GM23338 (cell line): Measurements from ENCODE around the gene DNAJC19. TPM values are rescaled to one million over a fixed set of nuclear protein-coding genes. Genes with fewer than 3 reads are reported as not detected.

Experiments used
- ATAC-seq: fragments of 200-7000 bp; cut with Tn5 transposase; 3 replicates; pipeline ENCODE4 v1.9.1; 2020
- DNase-seq: peaks from one replicate; pipeline ENCODE4 v3.0.0-alpha.2; 2015; ENCODE audit warnings: low spot score
- H2AFZ ChIP-seq: fragments of 200-600 bp; sonication (generic); 2 replicates; pipeline ENCODE4 v1.8.0; 2016; ENCODE audit warnings: antibody characterized with exemption, mild to moderate bottlenecking, moderate library complexity
- H3F3A ChIP-seq: fragments of 200-600 bp; sonication (generic); replicated peaks from 2 replicates; pipeline ENCODE4 v1.8.0; 2017; ENCODE audit warnings: antibody characterized with exemption, mixed run types, low read depth
- H3K27ac ChIP-seq: fragments of 200-600 bp; sonication (generic); 2 replicates; pipeline ENCODE4 v1.6.1; 2016; ENCODE audit warnings: low read depth
- H3K27me3 ChIP-seq: fragments of 200-600 bp; sonication (generic); 2 replicates; pipeline ENCODE4 v1.8.0; 2016; ENCODE audit warnings: mild to moderate bottlenecking, mixed run types, moderate library complexity; ENCODE audit not compliant: insufficient read depth
- H3K36me3 ChIP-seq: fragments of 200-600 bp; sonication (generic); 2 replicates; pipeline ENCODE4 v1.8.0; 2016; ENCODE audit warnings: mild to moderate bottlenecking; ENCODE audit not compliant: insufficient read depth
- H3K4me1 ChIP-seq: fragments of 200-600 bp; sonication (generic); 2 replicates; pipeline ENCODE4 v1.8.0; 2016; ENCODE audit warnings: mild to moderate bottlenecking, moderate library complexity; ENCODE audit not compliant: insufficient read depth
- H3K4me2 ChIP-seq: fragments of 200-600 bp; sonication (generic); 2 replicates; pipeline ENCODE4 v1.7.1; 2017; ENCODE audit warnings: mixed run types
- H3K4me3 ChIP-seq: fragments of 200-600 bp; sonication (generic); 2 replicates; pipeline ENCODE4 v1.6.1; 2016; ENCODE audit warnings: mixed run types
- H3K79me2 ChIP-seq: fragments of 200-600 bp; sonication (generic); replicated peaks from 2 replicates; pipeline ENCODE4 v1.8.0; 2017; ENCODE audit warnings: mild to moderate bottlenecking; ENCODE audit not compliant: insufficient read depth
- H3K9me2 ChIP-seq: fragments of 200-600 bp; sonication (generic); 2 replicates; pipeline ENCODE4 v1.8.0; 2017; ENCODE audit not compliant: insufficient read depth
- H4K20me1 ChIP-seq: fragments of 200-600 bp; sonication (generic); replicated peaks from 2 replicates; pipeline ENCODE4 v1.8.0; 2017; ENCODE audit warnings: mild to moderate bottlenecking; ENCODE audit not compliant: insufficient read depth
- H3K27ac Mint-ChIP-seq: 2 replicates; pipeline ENCODE4 v1.8.0; 2020; ENCODE audit warnings: inconsistent platforms, mild to moderate bottlenecking, moderate library complexity, mixed read lengths
- H3K27me3 Mint-ChIP-seq: 3 replicates; pipeline ENCODE4 v1.8.0; 2022; ENCODE audit warnings: low read depth, mild to moderate bottlenecking, moderate library complexity, mixed read lengths, inconsistent platforms; ENCODE audit not compliant: insufficient read depth, poor library complexity
- H3K36me3 Mint-ChIP-seq: 3 replicates; pipeline ENCODE4 v1.8.0; 2021; ENCODE audit warnings: low read depth, mild to moderate bottlenecking, inconsistent platforms, moderate library complexity, mixed read lengths
- H3K4me1 Mint-ChIP-seq: 3 replicates; pipeline ENCODE4 v1.8.0; 2020; ENCODE audit warnings: mild to moderate bottlenecking, inconsistent platforms, mixed read lengths
- H3K4me3 Mint-ChIP-seq: 3 replicates; pipeline ENCODE4 v1.8.0; 2021; ENCODE audit warnings: moderate library complexity, mild to moderate bottlenecking, inconsistent platforms, mixed read lengths
- H3K9me3 Mint-ChIP-seq: 3 replicates; pipeline ENCODE4 v1.8.0; 2020; ENCODE audit warnings: moderate library complexity, mild to moderate bottlenecking, inconsistent platforms, mixed read lengths
- CREB1 ChIP-seq: fragments of 250-450 bp; sonication (Bioruptor Pico); IDR thresholded peaks from 2 replicates; pipeline ENCODE4 v1.5.0; 2020; ENCODE audit warnings: low read depth, mild to moderate bottlenecking, moderate library complexity
- CTCF ChIP-seq, 2 experiments: fragments of 200-600 bp in 1 of 2; sonication (generic) in 1 of 2; conservative IDR thresholded peaks; 2 replicates each; pipeline versions ENCODE4 v1.5.1 to v1.6.1; 2016 to 2017; ENCODE audit warnings: antibody characterized with exemption in 2 of 2, low read depth in 2 of 2, mild to moderate bottlenecking in 2 of 2, moderate library complexity in 1 of 2
- EZH2 ChIP-seq: fragments of 200-600 bp; sonication (generic); IDR thresholded peaks from one replicate; pipeline ENCODE4 v1.8.0; 2017; ENCODE audit warnings: antibody characterized with exemption, mild to moderate bottlenecking, low read depth; ENCODE audit not compliant: unreplicated experiment
- EZH2phosphoT487 ChIP-seq: fragments of 200-600 bp; sonication (generic); IDR thresholded peaks from one replicate; pipeline ENCODE4 v1.8.1; 2018; ENCODE audit warnings: antibody characterized with exemption; ENCODE audit not compliant: unreplicated experiment
- POLR2AphosphoS5 ChIP-seq: IDR thresholded peaks from 2 replicates; pipeline ENCODE4 v1.6.1; 2016; ENCODE audit warnings: antibody characterized with exemption, low read depth
- STAT1 ChIP-seq: IDR thresholded peaks from one replicate; pipeline ENCODE4 v1.6.1; 2016; ENCODE audit warnings: antibody characterized with exemption; ENCODE audit not compliant: unreplicated experiment
- ZNF114 ChIP-seq: fragments of 250-450 bp; sonication (Bioruptor Pico); IDR thresholded peaks from 2 replicates; pipeline ENCODE4 v1.5.0; 2020; ENCODE audit warnings: mild to moderate bottlenecking, moderate library complexity
- long read RNA-seq: library from polyadenylated mRNA; unstranded; transcript quantifications from one replicate; pipeline ENCODE4 v2.0.0, GENCODE V29; 2020; ENCODE audit not compliant: unreplicated experiment
- polyA plus RNA-seq: library from polyadenylated mRNA; unstranded; fragments of >200 nt; fragmentation: Nextera tagmentation; extraction: Ambion mirVana; gene quantifications from 2 replicates; pipeline ENCODE4 v1.2.1, GENCODE V29; 2016
- total RNA-seq: library from RNA; depleted of rRNA; stranded (reverse); fragments of >200 nt; shearing (Covaris generic); gene quantifications from 2 replicates; pipeline ENCODE4 v1.2.3, GENCODE V29; 2014; rRNA removed
- TF ChIP-seq, protein P1 (sequence below): IDR thresholded peaks from 2 replicates; pipeline ENCODE4 v1.6.1; 2016; ENCODE audit warnings: antibody characterized with exemption

Gene DNAJC19
- total RNA-seq (33.4 and 57.4 TPM in 2 replicates), polyA plus RNA-seq (312 and 343 TPM in 2 replicates)
- long read RNA-seq, transcript DNAJC19-201 (6 exons, 1,454 nt), result major isoform, 90 of 99 reads
- long read RNA-seq, partial matches to known transcripts, result 0 of 99 reads
- long read RNA-seq, other reads (novel, unspliced or antisense), result 3 of 99 reads

- Histone ChIP-seq H3K27me3 (no peaks in the 10 kb centered on the region), H3F3A (no peaks in the 10 kb centered on the region), H2AFZ (peak within 1 kb of the TSS; percentile 74), H3K4me3 (peak within 1 kb of the TSS; percentile 80), H3K79me2 (peaks cover 20% of the 10 kb centered on the region), H3K4me2 (peak within 1 kb of the TSS; percentile 91), H3K9me2 (no peaks in the 10 kb centered on the region), H3K36me3 (no peaks in the 10 kb centered on the region; the same call in 1 of the 2 replicates), H4K20me1 (no peaks in the 10 kb centered on the region), H3K27ac (peak within 1 kb of the TSS; percentile 90), H3K4me1 (no peaks in the 10 kb centered on the region)
- Mint-ChIP-seq H3K27me3 (peaks cover 2% of the 10 kb centered on the region), H3K27ac (peak within 1 kb of the TSS; percentile 99), H3K4me3 (peak within 1 kb of the TSS; percentile 95), H3K36me3 (peaks cover 23% of the 10 kb centered on the region; the same call in 2 of the 3 replicates), H3K9me3 (no peaks in the 10 kb centered on the region), H3K4me1 (peaks cover 2% of the 10 kb centered on the region; the same call in 2 of the 3 replicates)
- ATAC-seq, result peak; percentile 98
- TF ChIP-seq STAT1 (no peak), ZNF114 (CRISPR knock-in tag) (no peak), CREB1 (CRISPR knock-in tag) (peak; percentile 69; the same call in 1 of the 2 replicates), POLR2AphosphoS5 (peak; percentile 99), EZH2 (no peak), EZH2phosphoT487 (no peak), CTCF (conservative IDR thresholded peaks at IDR 0.05; ENCODE audit: low read depth in 2 of 2) (no peak)
- TF ChIP-seq, protein P1, sequence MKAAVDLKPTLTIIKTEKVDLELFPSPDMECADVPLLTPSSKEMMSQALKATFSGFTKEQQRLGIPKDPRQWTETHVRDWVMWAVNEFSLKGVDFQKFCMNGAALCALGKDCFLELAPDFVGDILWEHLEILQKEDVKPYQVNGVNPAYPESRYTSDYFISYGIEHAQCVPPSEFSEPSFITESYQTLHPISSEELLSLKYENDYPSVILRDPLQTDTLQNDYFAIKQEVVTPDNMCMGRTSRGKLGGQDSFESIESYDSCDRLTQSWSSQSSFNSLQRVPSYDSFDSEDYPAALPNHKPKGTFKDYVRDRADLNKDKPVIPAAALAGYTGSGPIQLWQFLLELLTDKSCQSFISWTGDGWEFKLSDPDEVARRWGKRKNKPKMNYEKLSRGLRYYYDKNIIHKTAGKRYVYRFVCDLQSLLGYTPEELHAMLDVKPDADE, result peak; percentile 81; the same call in 1 of the 2 replicates
- DNase-seq, result peak; percentile 99
These were observed at the start of gene DNAJC19 for GRCh38 chr3:180989291-180990163. Gene DNAJC19, minus strand, starts transcription at chr3:180989736. Its CDS starts 134 bp downstream, at chr3:180989602.

GRCh38 chr3:181030948-181031347, 41.4 kb upstream of the DNAJC19 start:
- DNase-seq, result no peak
- H3K27ac ChIP-seq, result no peak overlapping the region
- no peaks in the 10 kb centered on the region for H3K36me3 Mint-ChIP-seq
- TF ChIP-seq EZH2phosphoT487 (no peak), CTCF (conservative IDR thresholded peaks at IDR 0.05; ENCODE audit: low read depth in 2 of 2) (no peak)

More at GRCh38 chr3:181030948-181031347, 41.4 kb upstream of the DNAJC19 start:
- no peak overlapping the region for H3K4me3 Mint-ChIP-seq
- H3K4me3 ChIP-seq, result no peak overlapping the region
- no peak overlapping the region for H3K4me2 ChIP-seq
- no peaks in the 10 kb centered on the region for H3K27me3 Mint-ChIP-seq
- no peaks in the 10 kb centered on the region for H3K4me1 ChIP-seq
- no peak overlapping the region for H2AFZ ChIP-seq
- H3F3A ChIP-seq, result no peaks in the 10 kb centered on the region
- H3K9me3 Mint-ChIP-seq, result peaks cover 11% of the 10 kb centered on the region; the same call in 2 of the 3 replicates
- no peak for ATAC-seq
- H3K9me2 ChIP-seq, result no peaks in the 10 kb centered on the region; the same call in 1 of the 2 replicates
- no peaks in the 10 kb centered on the region for H3K79me2 ChIP-seq
- H3K27me3 ChIP-seq, result no peaks in the 10 kb centered on the region
- no peak overlapping the region for H3K27ac Mint-ChIP-seq
- no peaks in the 10 kb centered on the region for H3K36me3 ChIP-seq
- no peaks in the 10 kb centered on the region for H4K20me1 ChIP-seq
- no peaks in the 10 kb centered on the region for H3K4me1 Mint-ChIP-seq
